ENCODE measurements around the gene STPG3. TPM values are rescaled to one million over a fixed set of nuclear protein-coding genes. Genes with fewer than 3 reads are reported as not detected.
A peak's percentile ranks its signal among the peaks of the same experiment; 100 is the strongest.

Gene STPG3
- total RNA-seq, 2 experiments from 2014 or later = not detected

DNA sequence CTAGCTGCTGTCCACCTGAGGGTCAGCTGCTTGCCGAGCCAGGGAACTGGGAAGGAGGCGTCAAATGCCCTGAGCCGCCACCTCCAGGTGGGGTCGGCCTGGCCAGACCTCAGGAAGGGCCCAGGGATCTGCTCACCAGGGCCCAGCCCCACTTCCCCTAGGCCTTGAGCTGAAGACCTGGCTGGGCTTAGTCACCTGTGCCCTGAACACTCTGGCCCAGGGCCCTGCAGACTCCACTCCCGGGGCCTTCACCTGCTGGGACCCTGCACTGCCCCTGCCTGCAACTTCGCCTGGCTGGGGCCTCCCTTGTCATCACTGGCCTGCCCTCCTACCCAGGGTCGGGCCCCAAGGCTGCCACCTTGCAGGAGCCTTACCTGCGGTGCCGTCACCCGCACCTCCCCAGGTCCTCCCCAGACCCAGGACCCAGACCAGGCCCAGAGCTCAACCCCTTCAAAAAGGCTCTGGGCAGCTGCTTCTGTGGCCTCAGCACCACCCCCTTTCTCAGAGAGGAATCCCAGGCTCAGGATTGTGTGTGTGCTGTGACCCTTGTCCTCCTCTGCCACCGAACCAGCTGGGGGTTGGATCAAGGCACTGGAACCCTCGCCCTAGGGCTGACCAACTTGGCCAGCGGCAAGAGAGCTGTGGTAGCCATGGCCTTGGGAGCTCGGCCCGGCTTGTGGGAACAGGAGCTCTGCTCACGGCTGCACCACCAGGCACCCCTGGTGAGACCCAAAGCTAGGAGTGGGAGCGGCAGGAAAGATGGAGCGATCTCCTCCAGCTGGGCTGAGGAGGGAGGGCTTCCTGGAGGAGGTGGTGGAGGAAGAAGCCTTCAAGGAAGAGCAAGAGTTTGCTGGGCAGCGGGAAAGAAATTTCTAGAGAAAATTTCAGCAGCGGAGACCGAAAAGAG lies 2.9 kb downstream of the STPG3 start:
- peak overlapping the region; percentile 82 for H3K27ac Mint-ChIP-seq
- ATAC-seq (ENCODE audit: poor library complexity) = no peak
- ChIA-PET POLR2A (interaction anchor here (0.6 to 4.7 kb wide), 11 partner anchors 11 to 526 kb away, joined by 3 to 63 read pairs (median 8); partner anchors contain the start of genes ANAPC2, EXD3, MAN1B1 and NOXA1), CTCF (interaction anchor here (0.6 to 2.9 kb wide), 5 partner anchors 11 to 30 kb away, joined by 3 to 18 read pairs (median 4); no protein-coding TSS in a partner anchor)
- intact Hi-C loops (cut with DNase I, micrococcal nuclease) = no loop called here
- H3K9me3 ChIP-seq (ENCODE audit: control insufficient read depth in 1 of 2, insufficient read depth in 1 of 2, low read length in 2 of 2) = no peaks in the 10 kb centered on the region
- no peaks in the 10 kb centered on the region for H3K27me3 ChIP-seq (ENCODE audit: control insufficient read depth in 1 of 2, insufficient read depth in 2 of 2, low read length in 2 of 2)
- no peaks in the 10 kb centered on the region for H3K9me3 Mint-ChIP-seq
- peaks cover 16% of the 10 kb centered on the region for H3K4me1 Mint-ChIP-seq (ENCODE audit: low read depth)
- H3K4me3 ChIP-seq (ENCODE audit: low read length) = peak overlapping the region; percentile 82
- H3K27me3 Mint-ChIP-seq = no peaks in the 10 kb centered on the region
- peaks cover 8% of the 10 kb centered on the region for H3K36me3 Mint-ChIP-seq (ENCODE audit: low read depth)
- TF ChIP-seq, protein P1, sequence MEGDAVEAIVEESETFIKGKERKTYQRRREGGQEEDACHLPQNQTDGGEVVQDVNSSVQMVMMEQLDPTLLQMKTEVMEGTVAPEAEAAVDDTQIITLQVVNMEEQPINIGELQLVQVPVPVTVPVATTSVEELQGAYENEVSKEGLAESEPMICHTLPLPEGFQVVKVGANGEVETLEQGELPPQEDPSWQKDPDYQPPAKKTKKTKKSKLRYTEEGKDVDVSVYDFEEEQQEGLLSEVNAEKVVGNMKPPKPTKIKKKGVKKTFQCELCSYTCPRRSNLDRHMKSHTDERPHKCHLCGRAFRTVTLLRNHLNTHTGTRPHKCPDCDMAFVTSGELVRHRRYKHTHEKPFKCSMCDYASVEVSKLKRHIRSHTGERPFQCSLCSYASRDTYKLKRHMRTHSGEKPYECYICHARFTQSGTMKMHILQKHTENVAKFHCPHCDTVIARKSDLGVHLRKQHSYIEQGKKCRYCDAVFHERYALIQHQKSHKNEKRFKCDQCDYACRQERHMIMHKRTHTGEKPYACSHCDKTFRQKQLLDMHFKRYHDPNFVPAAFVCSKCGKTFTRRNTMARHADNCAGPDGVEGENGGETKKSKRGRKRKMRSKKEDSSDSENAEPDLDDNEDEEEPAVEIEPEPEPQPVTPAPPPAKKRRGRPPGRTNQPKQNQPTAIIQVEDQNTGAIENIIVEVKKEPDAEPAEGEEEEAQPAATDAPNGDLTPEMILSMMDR (IDR thresholded peaks at IDR 0.05) = no peak
- peaks cover 25% of the 10 kb centered on the region for H3K4me1 ChIP-seq (ENCODE audit: insufficient read depth, low read length)
- no peak overlapping the region for H3K27ac ChIP-seq (ENCODE audit: low read depth in 1 of 2, low read length in 2 of 2)
- H3K36me3 ChIP-seq (ENCODE audit: insufficient read depth, low read length) = peaks cover 20% of the 10 kb centered on the region
- DNase-seq = peak in 1 of 14 experiments; percentile 11
- H3K4me3 Mint-ChIP-seq = peak overlapping the region; percentile 91

DNA sequence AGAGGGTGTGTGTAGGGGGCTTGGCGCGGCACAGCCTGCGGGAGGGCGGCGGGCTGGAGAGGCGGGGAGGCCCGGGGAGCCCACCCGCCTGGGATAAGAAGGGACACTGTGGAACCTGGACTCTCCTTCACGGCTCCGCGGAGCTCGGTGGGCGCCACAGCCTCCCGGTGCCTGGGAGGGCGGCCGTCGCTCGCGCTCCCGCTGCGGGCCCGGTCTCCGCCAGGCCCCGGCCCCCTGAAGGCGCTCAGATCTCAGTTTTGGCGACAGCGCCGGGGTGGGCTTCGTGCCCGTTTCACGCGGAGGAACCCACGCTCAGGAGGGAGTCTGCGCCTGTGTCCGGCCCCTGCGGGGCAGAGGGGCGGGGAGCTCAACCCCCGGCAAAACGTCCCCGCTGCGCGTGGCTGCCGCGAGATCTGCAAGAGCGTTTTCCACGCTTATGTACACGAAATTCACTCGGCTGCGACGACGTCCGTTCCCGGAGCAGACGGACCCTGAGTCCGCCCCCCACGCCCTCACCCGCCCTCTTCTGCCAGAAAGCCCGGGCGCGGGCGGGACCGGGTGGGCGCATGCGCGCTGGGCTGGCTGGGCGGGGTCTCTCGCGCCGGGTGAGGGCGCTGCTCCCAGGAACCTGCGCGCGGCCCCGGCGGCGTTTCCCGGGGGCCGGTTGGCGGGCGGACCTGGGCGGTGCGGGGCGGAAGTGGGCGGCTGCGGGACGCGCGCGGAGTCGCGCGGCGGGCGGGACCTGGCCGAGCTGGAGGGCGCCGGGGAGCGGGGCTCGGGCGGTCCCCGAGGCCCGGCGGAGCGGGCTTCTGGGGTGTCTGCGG lies 3.8 kb downstream of the STPG3 start, which contains the start of gene NELFB:
NELFB (plus strand) TSS at position 704 of the 824 bp plus-strand sequence.
- Histone ChIP-seq H3K36me3 (ENCODE audit: insufficient read depth, low read length) (peaks cover 20% of the 10 kb centered on the region), H3K9me3 (ENCODE audit: control insufficient read depth in 1 of 2, insufficient read depth in 1 of 2, low read length in 2 of 2) (no peaks in the 10 kb centered on the region), H3K4me3 (ENCODE audit: low read length) (peak within 1 kb of the TSS; percentile 90), H3K4me1 (ENCODE audit: insufficient read depth, low read length) (peaks cover 25% of the 10 kb centered on the region), H3K27ac (ENCODE audit: low read depth in 1 of 2, low read length in 2 of 2) (no peak within 1 kb of the TSS), H3K27me3 (ENCODE audit: control insufficient read depth in 1 of 2, insufficient read depth in 2 of 2, low read length in 2 of 2) (no peaks in the 10 kb centered on the region)
- intact Hi-C loops (cut with DNase I, micrococcal nuclease) = loop anchor here in 1 of 2 experiments (1.0 to 5.0 kb wide), 3 partner anchors 14 to 1288 kb away; partner anchors contain the start of genes EXD3, NOXA1 and TUBB4B
- no peaks in the 10 kb centered on the region for H3K27me3 Mint-ChIP-seq
- ChIA-PET POLR2A (interaction anchor here (0.6 to 4.7 kb wide), 17 partner anchors 11 to 527 kb away, joined by 3 to 63 read pairs (median 5); partner anchors contain the start of genes ANAPC2, EXD3, MAN1B1 and NOXA1), CTCF (interaction anchor here (0.9 to 2.9 kb wide), 5 partner anchors 12 to 220 kb away, joined by 3 to 18 read pairs (median 4); no protein-coding TSS in a partner anchor)
- peak within 1 kb of the TSS; percentile 94 for H3K4me3 Mint-ChIP-seq
- no peaks in the 10 kb centered on the region for H3K9me3 Mint-ChIP-seq
- H3K36me3 Mint-ChIP-seq (ENCODE audit: low read depth) = peaks cover 12% of the 10 kb centered on the region
- TF ChIP-seq, protein P1 (IDR thresholded peaks at IDR 0.05) = no peak
- DNase-seq (peak; percentile 87 to 98 (median 96)), ATAC-seq (ENCODE audit: poor library complexity) (peak; percentile 94)
- H3K27ac Mint-ChIP-seq = peak within 1 kb of the TSS; percentile 82
- peaks cover 16% of the 10 kb centered on the region for H3K4me1 Mint-ChIP-seq (ENCODE audit: low read depth)

Data from CD4-positive, alpha-beta T cell (primary cell).